GM08714 (cell line): ENCODE measurements around the gene PLD2.

Source experiments
- H3K4me3 ChIP-seq: fragments of 200-500 bp; sonication (Bioruptor generic); 2 replicates; pipeline ENCODE4 v1.5.1; 2014; ENCODE audit warnings: mild to moderate bottlenecking, low read length, inconsistent platforms
- ZNF274 ChIP-seq: IDR thresholded peaks from 2 replicates; pipeline ENCODE4 v1.6.1; 2012; ENCODE audit warnings: mild to moderate bottlenecking, low read depth, low read length

The PLD2 gene

GRCh38 chr17:4785311-4786105, 21.4 kb upstream of the PLD2 start:
- no peak overlapping the region for H3K4me3 ChIP-seq
- no peak for TF ChIP-seq ZNF274

- no peak for TF ChIP-seq ZNF274
- H3K4me3 ChIP-seq: no peak within 1 kb of the TSS
Observed at GRCh38 chr17:4786106-4786511, 20.8 kb upstream of the PLD2 start, which contains the start of gene VMO1. TSS of gene VMO1 (minus strand) at chr17:4786364. CDS start at chr17:4786352, 12 bp downstream.

GRCh38 chr17:4786516-4786915, 20.4 kb upstream of the PLD2 start:
- H3K4me3 ChIP-seq: no peak overlapping the region
- TF ChIP-seq ZNF274: no peak

- no peak for TF ChIP-seq ZNF274
- H3K4me3 ChIP-seq: no peak overlapping the region
Observed at GRCh38 chr17:4788159-4788806, 18.7 kb upstream of the PLD2 start.

GRCh38 chr17:4788807-4789700, 17.9 kb upstream of the PLD2 start, which contains the start of gene GLTPD2:
TSS of gene GLTPD2 (plus strand) at chr17:4788964. CDS start at chr17:4789012, 48 bp downstream.
- H3K4me3 ChIP-seq: peak within 1 kb of the TSS; percentile 67; the same call in 1 of the 2 replicates
- no peak for TF ChIP-seq ZNF274

- no peak for TF ChIP-seq ZNF274
Observed at GRCh38 chr17:4789701-4789950, 17.3 kb upstream of the PLD2 start.

GRCh38 chr17:4789951-4790704, 16.8 kb upstream of the PLD2 start:
- peak overlapping the region; percentile 67; the same call in 1 of the 2 replicates for H3K4me3 ChIP-seq
- TF ChIP-seq ZNF274: no peak

More at GRCh38 chr17:4789701-4789950, 17.3 kb upstream of the PLD2 start:
- H3K4me3 ChIP-seq: peak overlapping the region; percentile 67; the same call in 1 of the 2 replicates

- H3K4me3 ChIP-seq: peak overlapping the region; percentile 67; the same call in 1 of the 2 replicates
- TF ChIP-seq ZNF274: no peak
Observed at GRCh38 chr17:4790705-4791088, 16.3 kb upstream of the PLD2 start.

GRCh38 chr17:4795168-4795567, 11.8 kb upstream of the PLD2 start:
- TF ChIP-seq ZNF274: no peak
- H3K4me3 ChIP-seq: no peak overlapping the region

- no peak for TF ChIP-seq ZNF274
- H3K4me3 ChIP-seq: peak overlapping the region; percentile 87
Observed at GRCh38 chr17:4796552-4796920, 10.4 kb upstream of the PLD2 start.

- H3K4me3 ChIP-seq: no peak overlapping the region
- TF ChIP-seq ZNF274: no peak
Observed at GRCh38 chr17:4800462-4801196, 6.3 kb upstream of the PLD2 start.

- H3K4me3 ChIP-seq: no peak within 1 kb of the TSS
- TF ChIP-seq ZNF274: no peak
Observed at GRCh38 chr17:4802228-4802627, 4.7 kb upstream of the PLD2 start, which contains the start of gene C17orf114. TSS of gene C17orf114 (minus strand) at chr17:4802328.

GRCh38 chr17:4806456-4806776, 536 bp upstream of the PLD2 start:
- peak overlapping the region; percentile 92 for H3K4me3 ChIP-seq
- no peak for TF ChIP-seq ZNF274
